Gastroesophageal sphincter (tissue), 3 donors: ENCODE data around the gene MET.

Source experiments
- EP300 ChIP-seq: sonication (generic); formaldehyde crosslinking; IDR thresholded peaks from one replicate; pipeline ENCODE4 v1.6.1; 2017; ENCODE audit warnings: antibody characterized with exemption, mild to moderate bottlenecking
- POLR2A ChIP-seq, 2 donors: fragments of 450-650 bp; IDR thresholded peaks; one replicate each; pipeline ENCODE4 v1.6.1; 2017; ENCODE audit warnings: antibody characterized with exemption in 2 of 2, mild to moderate bottlenecking in 2 of 2, moderate library complexity in 1 of 2
- POLR2AphosphoS5 ChIP-seq: sonication (generic); formaldehyde crosslinking; IDR thresholded peaks from one replicate; pipeline ENCODE4 v1.6.1; 2017; ENCODE audit warnings: antibody characterized with exemption
- TF ChIP-seq, protein P1 (sequence below), 4 experiments: fragments of 200-600 bp in 2 of 4; fragments of 450-650 bp in 2 of 4; sonication (generic) in 1 of 4; IDR thresholded peaks; one replicate each; pipeline ENCODE4 v1.5.1; 2017 to 2019; ENCODE audit warnings: antibody characterized with exemption in 4 of 4, mild to moderate bottlenecking in 2 of 4, moderate library complexity in 2 of 4

DNA sequence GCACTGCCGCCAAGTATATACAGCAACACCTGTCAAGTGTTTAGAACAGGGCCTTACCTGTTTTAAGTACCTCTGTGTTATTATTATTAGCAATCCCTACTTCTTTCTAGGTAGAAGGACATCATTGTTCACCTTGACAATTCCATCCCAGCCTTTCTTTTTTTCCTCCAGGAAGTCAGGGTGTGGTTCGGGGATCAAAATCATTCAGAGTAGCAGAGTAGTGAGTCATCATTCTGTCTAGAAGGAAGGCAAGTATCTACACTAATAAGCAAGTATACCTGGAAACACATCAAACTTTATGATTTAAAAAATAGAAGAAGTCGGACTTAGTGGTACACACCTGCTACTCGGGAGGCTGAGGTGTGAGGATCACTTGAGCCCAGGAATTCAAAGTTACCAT is 164.9 kb downstream of the MET start:
- no peak for TF ChIP-seq POLR2AphosphoS5
- TF ChIP-seq POLR2A (IDR thresholded peaks at IDR 0.05): no peak
- TF ChIP-seq, protein P1, sequence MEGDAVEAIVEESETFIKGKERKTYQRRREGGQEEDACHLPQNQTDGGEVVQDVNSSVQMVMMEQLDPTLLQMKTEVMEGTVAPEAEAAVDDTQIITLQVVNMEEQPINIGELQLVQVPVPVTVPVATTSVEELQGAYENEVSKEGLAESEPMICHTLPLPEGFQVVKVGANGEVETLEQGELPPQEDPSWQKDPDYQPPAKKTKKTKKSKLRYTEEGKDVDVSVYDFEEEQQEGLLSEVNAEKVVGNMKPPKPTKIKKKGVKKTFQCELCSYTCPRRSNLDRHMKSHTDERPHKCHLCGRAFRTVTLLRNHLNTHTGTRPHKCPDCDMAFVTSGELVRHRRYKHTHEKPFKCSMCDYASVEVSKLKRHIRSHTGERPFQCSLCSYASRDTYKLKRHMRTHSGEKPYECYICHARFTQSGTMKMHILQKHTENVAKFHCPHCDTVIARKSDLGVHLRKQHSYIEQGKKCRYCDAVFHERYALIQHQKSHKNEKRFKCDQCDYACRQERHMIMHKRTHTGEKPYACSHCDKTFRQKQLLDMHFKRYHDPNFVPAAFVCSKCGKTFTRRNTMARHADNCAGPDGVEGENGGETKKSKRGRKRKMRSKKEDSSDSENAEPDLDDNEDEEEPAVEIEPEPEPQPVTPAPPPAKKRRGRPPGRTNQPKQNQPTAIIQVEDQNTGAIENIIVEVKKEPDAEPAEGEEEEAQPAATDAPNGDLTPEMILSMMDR (IDR thresholded peaks at IDR 0.05): no peak
- no peak for TF ChIP-seq EP300
